Measurements from ENCODE around the gene MPPED2. TPM values are rescaled to one million over a fixed set of nuclear protein-coding genes. Genes with fewer than 3 reads are reported as not detected.

The MPPED2 gene
- polyA plus RNA-seq, 3 donors = 0.29 to 0.59 (median 0.52) TPM

GRCh38 chr11:30567120-30567519 is 19.0 kb downstream of the MPPED2 start:
- Mint-ChIP-seq H3K27me3 (ENCODE audit: low read depth in 3 of 3) (peaks cover 0 to 2% (median 0%) of the 10 kb centered on the region in 3 donors), H3K4me1 (peaks cover 3% of the 10 kb centered on the region), H3K9me3 (no peaks in the 10 kb centered on the region), H3K36me3 (no peaks in the 10 kb centered on the region), H3K27ac (no peak overlapping the region), H3K4me3 (no peak overlapping the region)
- Histone ChIP-seq H3K4me2 (replicated peaks; ENCODE audit: extremely low read depth, low read length, poor library complexity, severe bottlenecking) (no peak overlapping the region), H4K20me1 (ENCODE audit: insufficient read depth, low read length) (no peaks in the 10 kb centered on the region), H3K4me1 (ENCODE audit: control insufficient read depth in 1 of 2, insufficient read depth in 2 of 2, low read length in 2 of 2) (no peaks in the 10 kb centered on the region), H3K27ac (ENCODE audit: low read depth in 1 of 2, low read length in 2 of 2) (no peak overlapping the region), H3K4me3 (replicated peaks in 1 of 3; ENCODE audit: low read depth in 2 of 3, low read length in 3 of 3) (no peak overlapping the region), H3K9ac (ENCODE audit: insufficient read depth, low read length, poor library complexity, severe bottlenecking) (no peak overlapping the region), H3K27me3 (ENCODE audit: control insufficient read depth in 2 of 2, insufficient read depth in 2 of 2, low read length in 2 of 2) (no peaks in the 10 kb centered on the region), H3K9me3 (replicated peaks in 1 of 2; ENCODE audit: control insufficient read depth in 1 of 2, insufficient read depth in 1 of 2, low read length in 2 of 2) (no peaks in the 10 kb centered on the region), H2AFZ (ENCODE audit: insufficient read depth, low read depth, low read length, poor library complexity, severe bottlenecking) (no peak overlapping the region), H3K36me3 (replicated peaks in 1 of 2; ENCODE audit: control insufficient read depth in 1 of 2, insufficient read depth in 2 of 2, low read length in 2 of 2) (no peaks in the 10 kb centered on the region), H3K79me2 (ENCODE audit: insufficient read depth, low read length) (no peaks in the 10 kb centered on the region)
- DNase-seq = no peak
- WGBS (ENCODE audit: insufficient coverage) = 87% methylated on average over 5 of the region's 5 CpGs
- TF ChIP-seq CTCF (IDR thresholded peaks at IDR 0.05) = no peak
- intact Hi-C loops (cut with micrococcal nuclease) = no loop called here

- no peak for TF ChIP-seq CTCF (IDR thresholded peaks at IDR 0.05)
- intact Hi-C loops (cut with micrococcal nuclease) = no loop called here
- H3K9me3 Mint-ChIP-seq = no peaks in the 10 kb centered on the region
- Histone ChIP-seq H4K20me1 (ENCODE audit: insufficient read depth, low read length) (no peaks in the 10 kb centered on the region), H3K9me3 (replicated peaks in 1 of 2; ENCODE audit: control insufficient read depth in 1 of 2, insufficient read depth in 1 of 2, low read length in 2 of 2) (no peaks in the 10 kb centered on the region), H2AFZ (ENCODE audit: insufficient read depth, low read depth, low read length, poor library complexity, severe bottlenecking) (no peak overlapping the region), H3K4me2 (replicated peaks; ENCODE audit: extremely low read depth, low read length, poor library complexity, severe bottlenecking) (no peak overlapping the region), H3K27me3 (ENCODE audit: control insufficient read depth in 2 of 2, insufficient read depth in 2 of 2, low read length in 2 of 2) (no peaks in the 10 kb centered on the region), H3K4me3 (replicated peaks in 1 of 3; ENCODE audit: low read depth in 2 of 3, low read length in 3 of 3) (no peak overlapping the region), H3K9ac (ENCODE audit: insufficient read depth, low read length, poor library complexity, severe bottlenecking) (no peak overlapping the region), H3K4me1 (ENCODE audit: control insufficient read depth in 1 of 2, insufficient read depth in 2 of 2, low read length in 2 of 2) (no peaks in the 10 kb centered on the region), H3K79me2 (ENCODE audit: insufficient read depth, low read length) (no peaks in the 10 kb centered on the region), H3K27ac (ENCODE audit: low read depth in 1 of 2, low read length in 2 of 2) (no peak overlapping the region), H3K36me3 (replicated peaks in 1 of 2; ENCODE audit: control insufficient read depth in 1 of 2, insufficient read depth in 2 of 2, low read length in 2 of 2) (no peaks in the 10 kb centered on the region)
- 90% methylated on average over 1 of the region's 3 CpGs for WGBS (ENCODE audit: insufficient coverage)
- no peak for DNase-seq
- no peak overlapping the region for H3K4me3 Mint-ChIP-seq
- no peak overlapping the region for H3K27ac Mint-ChIP-seq
- no peaks in the 10 kb centered on the region for H3K36me3 Mint-ChIP-seq
- no peaks in the 10 kb centered on the region for H3K27me3 Mint-ChIP-seq (ENCODE audit: low read depth in 3 of 3)
- peaks cover 3% of the 10 kb centered on the region for H3K4me1 Mint-ChIP-seq
These were observed 19.7 kb downstream of the MPPED2 start for GRCh38 chr11:30566482-30566881.

All from CD14-positive monocyte (primary cell).